ENCODE data around the gene PLEKHG7. TPM values are rescaled to one million over a fixed set of nuclear protein-coding genes. Genes with fewer than 3 reads are reported as not detected.
"Not testable (repeated sequence)": the region's sequence is repeated elsewhere in the genome, so short reads cannot be mapped to it uniquely, and the experiment has no call there.

PLEKHG7 gene
- total and polyA plus RNA-seq, 2 donors (not counting 1 experiment from before 2014, with no cell fraction given) = 7.5 to 23.2 TPM

GRCh38 chr12:92747151-92747550, 44.4 kb downstream of the PLEKHG7 start:
- Histone ChIP-seq H3K79me2 (ENCODE audit: control insufficient read depth, insufficient read depth, low read length) (no peaks in the 10 kb centered on the region), H3K36me3 (replicated peaks in 1 of 2; ENCODE audit: control extremely low read depth in 1 of 2, control insufficient read depth in 1 of 2, extremely low read depth in 1 of 2, insufficient read depth in 2 of 2, low read length in 1 of 2) (no peaks in the 10 kb centered on the region), H3K4me3 (ENCODE audit: control extremely low read depth in 1 of 5, extremely low read depth in 1 of 5, insufficient read depth in 1 of 5, low read depth in 2 of 5, low read length in 4 of 5) (no peak overlapping the region), H3K4me2 (replicated peaks; ENCODE audit: low read depth, low read length, poor library complexity, severe bottlenecking) (no peak overlapping the region), H4K20me1 (ENCODE audit: control insufficient read depth, insufficient read depth, low read length, poor library complexity, severe bottlenecking) (no peaks in the 10 kb centered on the region), H2AFZ (ENCODE audit: insufficient read depth, low read depth, low read length, poor library complexity, severe bottlenecking) (no peak overlapping the region), H3K9ac (ENCODE audit: low read length) (no peak overlapping the region), H3K9me3 (ENCODE audit: control extremely low read depth in 1 of 3, control insufficient read depth in 2 of 3, insufficient read depth in 1 of 3, low read length in 2 of 3) (no peaks in the 10 kb centered on the region), H3K4me1 (ENCODE audit: control insufficient read depth in 2 of 2, insufficient read depth in 2 of 2, low read length in 2 of 2) (no peaks in the 10 kb centered on the region), H3K27ac (ENCODE audit: low read length in 2 of 2) (no peak overlapping the region), H3K27me3 (replicated peaks in 1 of 4; ENCODE audit: control extremely low read depth in 1 of 4, control insufficient read depth in 3 of 4, insufficient read depth in 4 of 4, low read length in 3 of 4) (no peaks in the 10 kb centered on the region)
- H3K4me1 Mint-ChIP-seq = no peaks in the 10 kb centered on the region
- ATAC-seq (ENCODE audit: low read depth) (no peak), DNase-seq (no peak)
- H3K9me3 Mint-ChIP-seq (ENCODE audit: insufficient read depth) = no peaks in the 10 kb centered on the region
- TF ChIP-seq EZH2 (IDR thresholded peaks at IDR 0.05; ENCODE audit: borderline replicate concordance, insufficient read depth, low read depth, low read length, poor library complexity, severe bottlenecking) = no peak
- no peak for TF ChIP-seq CTCF (IDR thresholded peaks at IDR 0.05)
- H3K4me3 Mint-ChIP-seq = no peak overlapping the region
- WGBS (ENCODE audit: insufficient coverage) = no CpG with 5 or more reads among the region's 1 CpG
- POLR2A ChIA-PET = no interaction called here
- intact Hi-C loops (cut with micrococcal nuclease) = no loop called here
- CTCF ChIA-PET = no interaction called here
- no peaks in the 10 kb centered on the region for H3K27me3 Mint-ChIP-seq
- no peak overlapping the region for H3K27ac Mint-ChIP-seq

- H3K9ac ChIP-seq (ENCODE audit: low read length); H3K36me3 ChIP-seq (replicated peaks in 1 of 2; ENCODE audit: control extremely low read depth in 1 of 2, control insufficient read depth in 1 of 2, extremely low read depth in 1 of 2, insufficient read depth in 2 of 2, low read length in 1 of 2); H3K4me3 Mint-ChIP-seq; H3K4me3 ChIP-seq (ENCODE audit: control extremely low read depth in 1 of 5, extremely low read depth in 1 of 5, insufficient read depth in 1 of 5, low read depth in 2 of 5, low read length in 4 of 5); DNase-seq; H3K4me1 ChIP-seq (ENCODE audit: control insufficient read depth in 2 of 2, insufficient read depth in 2 of 2, low read length in 2 of 2); intact Hi-C loops (cut with micrococcal nuclease); H3K9me3 ChIP-seq (ENCODE audit: control extremely low read depth in 1 of 3, control insufficient read depth in 2 of 3, insufficient read depth in 1 of 3, low read length in 2 of 3); H3K9me3 Mint-ChIP-seq (ENCODE audit: insufficient read depth); H3K27me3 ChIP-seq (replicated peaks in 1 of 4; ENCODE audit: control extremely low read depth in 1 of 4, control insufficient read depth in 3 of 4, insufficient read depth in 4 of 4, low read length in 3 of 4); H3K4me2 ChIP-seq (replicated peaks; ENCODE audit: low read depth, low read length, poor library complexity, severe bottlenecking); H3K4me1 Mint-ChIP-seq; H2AFZ ChIP-seq (ENCODE audit: insufficient read depth, low read depth, low read length, poor library complexity, severe bottlenecking); H3K27ac ChIP-seq (ENCODE audit: low read length in 2 of 2); H3K27me3 Mint-ChIP-seq; H3K27ac Mint-ChIP-seq; H4K20me1 ChIP-seq (ENCODE audit: control insufficient read depth, insufficient read depth, low read length, poor library complexity, severe bottlenecking); H3K79me2 ChIP-seq (ENCODE audit: control insufficient read depth, insufficient read depth, low read length); CTCF ChIA-PET; ATAC-seq (ENCODE audit: low read depth); POLR2A ChIA-PET: not testable (repeated sequence)
Observed at GRCh38 chr12:92749691-92750090, 46.9 kb downstream of the PLEKHG7 start.

Measured in B cell (primary cell).